ENCODE measurements around the gene TBC1D22A. TPM values are rescaled to one million over a fixed set of nuclear protein-coding genes. Genes with fewer than 3 reads are reported as not detected.

The TBC1D22A gene
- total and polyA plus RNA-seq, 2 experiments from 2014 or later: 15.3 to 19.8 TPM

DNA sequence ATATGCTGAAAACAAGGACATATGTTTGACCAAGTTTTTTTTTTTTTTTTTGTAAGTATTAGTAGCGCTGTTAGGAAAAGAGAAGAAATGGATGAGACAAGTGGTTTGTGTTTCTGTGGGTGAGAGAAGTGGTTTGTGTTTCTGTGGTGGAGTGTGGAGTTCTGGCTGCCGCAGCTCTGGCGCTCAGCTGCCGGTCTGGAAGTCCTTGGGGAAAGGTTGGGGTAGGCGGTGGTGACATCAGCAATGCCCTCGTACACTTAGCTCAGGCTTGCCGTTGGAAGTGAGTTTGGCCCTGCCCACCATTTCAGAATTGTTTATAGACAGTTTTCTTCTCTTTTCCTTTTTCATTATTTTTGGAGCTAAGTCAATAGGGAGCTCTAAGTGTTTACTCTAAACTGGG, 116.6 kb downstream of the TBC1D22A start:
- H3K27me3 ChIP-seq: no peaks in the 10 kb centered on the region
- H3K79me2 ChIP-seq: peaks cover 10% of the 10 kb centered on the region
- H4K20me1 ChIP-seq (ENCODE audit: insufficient read depth, poor library complexity, severe bottlenecking): no peaks in the 10 kb centered on the region
- WGBS (ENCODE audit: low lambda C conversion rate, missing lambda C conversion rate): 85% methylated on average over 7 of the region's 7 CpGs
- H3K4me1 ChIP-seq (ENCODE audit: insufficient read depth): peaks cover 5% of the 10 kb centered on the region
- H3K9me3 ChIP-seq (ENCODE audit: low read depth): no peaks in the 10 kb centered on the region
- no peak for DNase-seq (ENCODE audit: low spot score)
- no peaks in the 10 kb centered on the region for H3K36me3 ChIP-seq (replicated peaks; ENCODE audit: insufficient read depth, low read depth)
- no peak overlapping the region for H3K4me3 ChIP-seq
- H3K9me2 ChIP-seq (replicated peaks; ENCODE audit: insufficient read depth): no peaks in the 10 kb centered on the region
- H2AFZ ChIP-seq: no peak overlapping the region
- TF ChIP-seq EZH2 (IDR thresholded peaks at IDR 0.05; ENCODE audit: borderline replicate concordance) (no peak), EZH2phosphoT487 (IDR thresholded peaks at IDR 0.05; ENCODE audit: low read depth, severe bottlenecking, unreplicated experiment) (no peak)
- TF ChIP-seq, protein P1, sequence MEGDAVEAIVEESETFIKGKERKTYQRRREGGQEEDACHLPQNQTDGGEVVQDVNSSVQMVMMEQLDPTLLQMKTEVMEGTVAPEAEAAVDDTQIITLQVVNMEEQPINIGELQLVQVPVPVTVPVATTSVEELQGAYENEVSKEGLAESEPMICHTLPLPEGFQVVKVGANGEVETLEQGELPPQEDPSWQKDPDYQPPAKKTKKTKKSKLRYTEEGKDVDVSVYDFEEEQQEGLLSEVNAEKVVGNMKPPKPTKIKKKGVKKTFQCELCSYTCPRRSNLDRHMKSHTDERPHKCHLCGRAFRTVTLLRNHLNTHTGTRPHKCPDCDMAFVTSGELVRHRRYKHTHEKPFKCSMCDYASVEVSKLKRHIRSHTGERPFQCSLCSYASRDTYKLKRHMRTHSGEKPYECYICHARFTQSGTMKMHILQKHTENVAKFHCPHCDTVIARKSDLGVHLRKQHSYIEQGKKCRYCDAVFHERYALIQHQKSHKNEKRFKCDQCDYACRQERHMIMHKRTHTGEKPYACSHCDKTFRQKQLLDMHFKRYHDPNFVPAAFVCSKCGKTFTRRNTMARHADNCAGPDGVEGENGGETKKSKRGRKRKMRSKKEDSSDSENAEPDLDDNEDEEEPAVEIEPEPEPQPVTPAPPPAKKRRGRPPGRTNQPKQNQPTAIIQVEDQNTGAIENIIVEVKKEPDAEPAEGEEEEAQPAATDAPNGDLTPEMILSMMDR (IDR thresholded peaks at IDR 0.05; ENCODE audit: poor library complexity): no peak
- H3K27ac ChIP-seq: no peak overlapping the region
- H3K4me2 ChIP-seq: no peak overlapping the region

DNA sequence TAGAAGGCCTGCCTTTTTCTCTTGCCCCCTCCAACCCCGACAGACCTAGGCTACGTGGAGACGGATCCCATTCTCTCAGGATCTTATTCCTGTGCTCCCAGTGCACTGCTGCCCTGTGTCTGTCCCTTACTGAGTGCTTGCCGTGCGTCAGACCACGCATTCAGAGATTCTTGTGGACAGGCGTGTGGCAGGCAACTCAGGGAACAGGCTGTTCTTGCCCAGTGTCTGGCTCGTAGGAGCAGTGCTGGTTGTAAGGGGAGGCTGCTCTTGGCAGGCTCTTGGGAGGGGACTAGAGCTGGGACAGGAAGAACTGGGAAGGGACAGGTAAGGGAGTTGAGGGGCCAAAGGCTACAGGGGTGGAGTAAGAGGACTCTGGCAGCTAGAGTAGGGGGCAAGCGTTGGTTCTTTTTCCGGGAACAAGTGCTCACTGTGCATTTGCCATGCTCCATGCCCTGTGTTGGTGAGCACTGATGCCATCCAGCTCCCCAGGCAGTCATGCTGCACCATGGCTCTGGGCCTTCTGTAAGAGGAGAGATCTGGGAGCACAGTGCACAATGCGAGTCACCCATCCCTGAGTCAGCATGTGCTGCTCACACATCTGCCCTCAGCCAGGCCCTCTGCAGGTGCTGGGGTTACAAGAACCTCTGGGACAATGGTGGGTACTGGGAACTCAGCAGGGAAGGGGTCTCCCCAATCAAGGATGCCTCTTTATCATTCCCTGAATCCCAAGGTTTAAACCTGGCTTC, 119.1 kb downstream of the TBC1D22A start:
- Histone ChIP-seq H3K4me3 (no peak overlapping the region), H3K4me2 (no peak overlapping the region), H3K4me1 (ENCODE audit: insufficient read depth) (peaks cover 5% of the 10 kb centered on the region), H3K79me2 (peaks cover 10% of the 10 kb centered on the region), H3K9me3 (ENCODE audit: low read depth) (no peaks in the 10 kb centered on the region), H2AFZ (no peak overlapping the region), H4K20me1 (ENCODE audit: insufficient read depth, poor library complexity, severe bottlenecking) (no peaks in the 10 kb centered on the region), H3K9me2 (replicated peaks; ENCODE audit: insufficient read depth) (no peaks in the 10 kb centered on the region), H3K36me3 (replicated peaks; ENCODE audit: insufficient read depth, low read depth) (no peaks in the 10 kb centered on the region), H3K27me3 (no peaks in the 10 kb centered on the region), H3K27ac (no peak overlapping the region)
- no peak for DNase-seq (ENCODE audit: low spot score)
- TF ChIP-seq, protein P1 (IDR thresholded peaks at IDR 0.05; ENCODE audit: poor library complexity): no peak
- TF ChIP-seq EZH2 (IDR thresholded peaks at IDR 0.05; ENCODE audit: borderline replicate concordance): no peak
- 91% methylated on average over 11 of the region's 11 CpGs for WGBS (ENCODE audit: low lambda C conversion rate, missing lambda C conversion rate)

DNA sequence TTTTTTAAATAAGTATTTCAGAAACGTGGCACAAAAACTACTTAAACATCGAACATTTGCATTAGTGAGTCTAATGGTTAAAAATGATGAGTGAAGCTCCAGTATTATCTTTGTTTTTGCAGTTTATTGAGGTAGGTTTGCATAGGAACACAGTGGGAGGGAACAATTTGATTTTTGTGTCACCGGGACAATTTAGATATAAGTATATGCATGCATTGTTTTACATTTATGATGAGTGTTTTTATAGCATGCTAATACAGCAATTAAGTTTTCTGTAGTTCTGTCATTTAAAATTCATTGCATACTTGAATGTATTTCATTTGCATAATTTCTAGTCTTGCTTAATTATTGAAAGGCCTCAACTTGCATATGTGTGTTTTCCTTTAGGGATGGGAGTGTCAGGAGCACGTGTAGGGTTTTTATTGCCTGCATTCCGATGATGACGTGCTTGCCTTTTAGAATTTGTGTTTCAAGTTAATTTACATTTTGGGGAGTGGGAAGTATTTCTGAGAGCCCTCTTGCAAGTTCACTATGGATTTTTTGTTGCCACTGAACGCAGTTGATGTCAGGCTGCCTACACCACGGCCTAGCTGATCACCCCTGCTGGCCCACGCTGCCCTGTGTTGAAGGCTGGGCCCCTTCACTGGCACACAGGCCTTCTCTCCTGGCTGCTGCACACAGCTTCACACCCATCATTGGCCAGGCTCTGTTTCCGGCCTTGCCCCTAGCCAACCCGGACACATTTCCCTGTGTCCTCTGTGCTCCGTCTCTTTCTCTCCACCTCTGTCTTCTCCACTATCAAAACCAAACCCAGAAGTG, 120.9 kb downstream of the TBC1D22A start:
- Histone ChIP-seq H3K9me3 (ENCODE audit: low read depth) (no peaks in the 10 kb centered on the region), H3K9me2 (replicated peaks; ENCODE audit: insufficient read depth) (no peaks in the 10 kb centered on the region), H3K36me3 (replicated peaks; ENCODE audit: insufficient read depth, low read depth) (no peaks in the 10 kb centered on the region), H3K4me2 (no peak overlapping the region), H3K4me3 (no peak overlapping the region), H2AFZ (no peak overlapping the region), H3K4me1 (ENCODE audit: insufficient read depth) (peaks cover 5% of the 10 kb centered on the region), H3K27ac (no peak overlapping the region), H4K20me1 (ENCODE audit: insufficient read depth, poor library complexity, severe bottlenecking) (no peaks in the 10 kb centered on the region), H3K27me3 (no peaks in the 10 kb centered on the region), H3K79me2 (peaks cover 10% of the 10 kb centered on the region)
- 67% methylated on average over 12 of the region's 12 CpGs for WGBS (ENCODE audit: low lambda C conversion rate, missing lambda C conversion rate)
- no peak for DNase-seq (ENCODE audit: low spot score)
- TF ChIP-seq EZH2 (IDR thresholded peaks at IDR 0.05; ENCODE audit: borderline replicate concordance) (no peak), EZH2phosphoT487 (IDR thresholded peaks at IDR 0.05; ENCODE audit: low read depth, severe bottlenecking, unreplicated experiment) (no peak)
- TF ChIP-seq, protein P1 (IDR thresholded peaks at IDR 0.05; ENCODE audit: poor library complexity): no peak
